PC-3 (cell line): Measurements from ENCODE around the gene TMEM214.
A peak's percentile ranks its signal among the peaks of the same experiment; 100 is the strongest.

Experiments used
- CTCF ChIP-seq: fragments of 300-600 bp; sonication (generic); conservative IDR thresholded peaks from 2 replicates; pipeline ENCODE4 v1.5.1; 2017; ENCODE audit warnings: antibody characterized with exemption, low read depth, mild to moderate bottlenecking, low read length
- EZH2 ChIP-seq: fragments of 300-600 bp; sonication (generic); IDR thresholded peaks from one replicate; pipeline ENCODE4 v1.6.1; 2017; ENCODE audit warnings: antibody characterized with exemption, mild to moderate bottlenecking, low read length; ENCODE audit not compliant: unreplicated experiment
- EZH2phosphoT487 ChIP-seq: fragments of 300-600 bp; sonication (generic); IDR thresholded peaks from 2 replicates; pipeline ENCODE4 v1.6.1; 2018; ENCODE audit warnings: mild to moderate bottlenecking, antibody characterized with exemption, low read length, borderline replicate concordance

DNA sequence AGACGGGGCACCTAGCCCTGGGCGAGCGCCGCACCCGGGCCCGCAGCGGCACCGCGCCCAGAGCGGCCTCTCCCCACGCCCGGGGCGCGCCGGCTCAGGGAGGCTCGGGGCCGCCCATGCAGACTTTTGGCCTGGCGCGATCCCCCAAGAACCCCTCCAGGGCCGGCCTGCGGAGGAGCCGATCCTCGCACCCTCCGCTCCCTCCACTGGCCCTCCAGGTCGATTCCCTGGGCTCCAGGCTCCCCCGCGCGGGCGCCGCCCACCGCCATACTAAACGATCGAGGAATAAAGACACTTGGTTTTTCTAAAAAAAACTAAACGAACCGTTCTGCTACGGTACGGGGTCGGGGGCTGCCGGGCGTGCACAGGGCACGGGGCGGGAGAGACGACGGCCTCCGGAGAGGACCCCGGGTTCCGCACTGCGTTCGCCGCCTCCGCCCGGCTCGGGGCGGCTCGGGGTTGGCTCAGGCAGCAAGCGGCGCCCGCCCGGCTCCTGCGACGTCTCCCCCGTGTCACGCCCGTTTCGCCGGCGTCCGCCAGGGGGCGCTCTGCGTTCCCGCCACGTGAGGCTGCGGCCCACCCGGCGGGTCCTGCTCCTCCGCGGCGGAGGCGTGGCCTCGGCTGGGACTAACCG is 53.4 kb downstream of the TMEM214 start:
- no peak for TF ChIP-seq EZH2
- TF ChIP-seq CTCF = peak; percentile 66
- TF ChIP-seq EZH2phosphoT487 = no peak
